Adipose tissue (tissue), 3 donors: ENCODE measurements around the gene ESYT2. TPM values are rescaled to one million over a fixed set of nuclear protein-coding genes. Genes with fewer than 3 reads are reported as not detected.

Source experiments
- H3K27ac ChIP-seq: one replicate; pipeline ENCODE4 v1.5.1; 2013; ENCODE audit warnings: low read depth, low read length
- WGBS, 3 donors: extraction: QIAGEN DNeasy Blood & Tissue Kit; methylation state at CpG; one replicate each; pipeline ENCODE4 v1.1.7; 2013; 5-methylcytosine and 5-hydroxymethylcytosine counted together
- polyA plus RNA-seq, 3 donors: library from polyadenylated mRNA; stranded (reverse); fragments of 200-250 nt; gene quantifications; one replicate each; pipeline ENCODE4 v1.2.3, GENCODE V29; 2013
- donor health status: healthy with polysubstance abuse.
- donor health status: Bipolar disorder and iron deficiency.
- donor health status: healthy.

ESYT2 gene
- polyA plus RNA-seq, 3 donors, result 22.0 to 37.9 (median 22.1) TPM

- H3K27ac ChIP-seq, result no peak overlapping the region
- WGBS, 3 donors, result 93 to 95% (median 94%) methylated on average over 14 of the region's 14 CpGs
These were observed 69.4 kb downstream of the ESYT2 start for GRCh38 chr7:158759749-158760444.

GRCh38 chr7:158759245-158759614, 70.1 kb downstream of the ESYT2 start:
- H3K27ac ChIP-seq, result no peak overlapping the region
- 95 to 97% (median 95%) methylated on average over 4 of the region's 4 CpGs for WGBS, 3 donors

GRCh38 chr7:158758586-158759244, 70.6 kb downstream of the ESYT2 start:
- no peak overlapping the region for H3K27ac ChIP-seq
- WGBS, 3 donors, result 92 to 96% (median 93%) methylated on average over 16 of the region's 16 CpGs

- H3K27ac ChIP-seq, result no peak overlapping the region
- 97 to 98% (median 97%) methylated on average over 16 of the region's 16 CpGs for WGBS, 3 donors
These were observed 71.8 kb downstream of the ESYT2 start for GRCh38 chr7:158757404-158757989.

- WGBS, 3 donors, result 77 to 85% (median 81%) methylated on average over 11 of the region's 11 CpGs
- no peak overlapping the region for H3K27ac ChIP-seq
These were observed 74.4 kb downstream of the ESYT2 start for GRCh38 chr7:158754746-158755444.

- whole genome bisulfite sequencing, 3 donors, result 95 to 98% (median 96%) methylated on average over 5 of the region's 5 CpGs
- H3K27ac ChIP-seq, result no peak overlapping the region
These were observed 75.4 kb downstream of the ESYT2 start for GRCh38 chr7:158753900-158754299.

GRCh38 chr7:158751751-158752150, 77.6 kb downstream of the ESYT2 start:
- 86 to 91% (median 89%) methylated on average over 3 of the region's 3 CpGs for WGBS, 3 donors
- no peak overlapping the region for H3K27ac ChIP-seq

GRCh38 chr7:158751199-158751598, 78.1 kb downstream of the ESYT2 start:
- no peak overlapping the region for H3K27ac ChIP-seq
- WGBS, 3 donors, result 90 to 97% (median 92%) methylated on average over 2 of the region's 2 CpGs

GRCh38 chr7:158750702-158751101, 78.6 kb downstream of the ESYT2 start:
- WGBS, 3 donors, result 93 to 98% (median 95%) methylated on average over 3 of the region's 3 CpGs
- no peak overlapping the region for H3K27ac ChIP-seq

GRCh38 chr7:158749396-158749795, 79.9 kb downstream of the ESYT2 start:
- H3K27ac ChIP-seq, result no peak overlapping the region
- 95 to 97% (median 96%) methylated on average over 9 of the region's 9 CpGs for WGBS, 3 donors

- WGBS, 3 donors, result 87 to 92% (median 87%) methylated on average over 10 of the region's 10 CpGs
- H3K27ac ChIP-seq, result no peak overlapping the region
These were observed 81.0 kb downstream of the ESYT2 start for GRCh38 chr7:158748335-158748734.

GRCh38 chr7:158747408-158747807, 81.9 kb downstream of the ESYT2 start:
- 94 to 97% (median 96%) methylated on average over 10 of the region's 10 CpGs for WGBS, 3 donors
- H3K27ac ChIP-seq, result no peak overlapping the region

- 87 to 90% (median 89%) methylated on average over 9 of the region's 9 CpGs for WGBS, 3 donors
- H3K27ac ChIP-seq, result no peak overlapping the region
These were observed 82.4 kb downstream of the ESYT2 start for GRCh38 chr7:158746957-158747356.

GRCh38 chr7:158745057-158745715, 84.1 kb downstream of the ESYT2 start:
- WGBS, 3 donors, result 80 to 91% (median 83%) methylated on average over 9 to 10 of the region's 10 CpGs
- H3K27ac ChIP-seq, result no peak overlapping the region

- 88 to 92% (median 88%) methylated on average over 4 of the region's 4 CpGs for WGBS, 3 donors
- no peak overlapping the region for H3K27ac ChIP-seq
These were observed 85.2 kb downstream of the ESYT2 start for GRCh38 chr7:158744070-158744469.

- no peak overlapping the region for H3K27ac ChIP-seq
- whole genome bisulfite sequencing, 3 donors, result 91 to 94% (median 94%) methylated on average over 17 of the region's 17 CpGs
These were observed 86.1 kb downstream of the ESYT2 start for GRCh38 chr7:158743219-158743618.

- H3K27ac ChIP-seq, result no peak overlapping the region
- WGBS, 3 donors, result 95 to 97% (median 96%) methylated on average over 19 of the region's 19 CpGs
These were observed 87.1 kb downstream of the ESYT2 start for GRCh38 chr7:158742065-158742821.

- 93 to 95% (median 95%) methylated on average over 14 of the region's 14 CpGs for WGBS, 3 donors
- no peak overlapping the region for H3K27ac ChIP-seq
These were observed 88.0 kb downstream of the ESYT2 start for GRCh38 chr7:158741294-158741666.
